ENCODE data around the gene EFCAB11.

- TF ChIP-seq CTCF (IDR thresholded peaks at IDR 0.05) (no peak), POLR2AphosphoS5 (IDR thresholded peaks at IDR 0.05) (no peak)
Measured at GRCh38 chr14:89957376-89957775, 2.8 kb upstream of the EFCAB11 start.
